Stomach (tissue), 9 donors: ENCODE measurements around the gene CYYR1. TPM values are rescaled to one million over a fixed set of nuclear protein-coding genes. Genes with fewer than 3 reads are reported as not detected.

ENCODE experiments used
- DNase-seq, 2 donors: peaks; one replicate each; pipeline versions ENCODE4 v3.0.0 to v3.0.0-alpha.2; 2013 to 2019
- H3K27ac ChIP-seq, 5 donors: fragments of 200-600 bp in 4 of 5; sonication (generic) in 4 of 5; one replicate each; pipeline ENCODE4 v1.5.1; 2013 to 2019; ENCODE audit warnings: mild to moderate bottlenecking in 1 of 5, moderate library complexity in 1 of 5
- H3K27me3 ChIP-seq, 3 donors: fragments of 200-600 bp; sonication (generic); one replicate each; pipeline ENCODE4 v1.5.1; 2017 to 2019; ENCODE audit warnings: mixed run types in 1 of 3
- H3K36me3 ChIP-seq, 4 donors: fragments of 200-600 bp; sonication (generic); 1 replicate in 3 of 4; 2 replicates in 1 of 4; pipeline ENCODE4 v1.5.1; 2016 to 2019
- H3K4me1 ChIP-seq, 4 donors: fragments of 200-600 bp; sonication (generic); one replicate each; pipeline ENCODE4 v1.5.1; 2016 to 2019
- H3K4me3 ChIP-seq, 4 donors: fragments of 200-600 bp; sonication (generic) in 3 of 4; one replicate each; pipeline ENCODE4 v1.5.1; 2016 to 2019; ENCODE audit warnings: mild to moderate bottlenecking in 1 of 4
- H3K9me3 ChIP-seq, 4 donors: fragments of 200-600 bp; sonication (generic); one replicate each; pipeline ENCODE4 v1.5.1; 2016 to 2019
- EP300 ChIP-seq: sonication (generic); formaldehyde crosslinking; IDR thresholded peaks from one replicate; pipeline ENCODE4 v1.6.1; 2017; ENCODE audit warnings: antibody characterized with exemption
- POLR2A ChIP-seq, 4 donors: fragments of 450-650 bp; IDR thresholded peaks; one replicate each; pipeline ENCODE4 v1.6.1; 2016; ENCODE audit warnings: antibody characterized with exemption in 4 of 4, control low read depth in 2 of 4, mild to moderate bottlenecking in 1 of 4, moderate library complexity in 1 of 4
- POLR2AphosphoS5 ChIP-seq, 3 donors: sonication (generic); formaldehyde crosslinking; IDR thresholded peaks; one replicate each; pipeline ENCODE4 v1.6.1; 2016; ENCODE audit warnings: antibody characterized with exemption in 3 of 3
- WGBS, 5 donors: extraction: QIAGEN DNeasy Blood & Tissue Kit in 3 of 5; methylation state at CpG; one replicate each; pipeline versions ENCODE4 v1.1.5 to v1.1.7; 2013 to 2018; 5-methylcytosine and 5-hydroxymethylcytosine counted together
- intact Hi-C: fragments of 100-400 bp; cut with DNase I; formaldehyde crosslinking; loops from one replicate; pipeline ENCODE4 v1.15.1; 2023; ENCODE audit warnings: low total_unique reads
- polyA plus RNA-seq, 3 donors: library from polyadenylated mRNA; stranded (reverse); fragments of 200-250 nt; gene quantifications; one replicate each; pipeline ENCODE4 v1.2.3, GENCODE V29; 2013
- total RNA-seq, 5 donors: library from RNA; depleted of rRNA; stranded (reverse); fragments of >200 nt; gene quantifications; one replicate each; pipeline versions ENCODE4 v1.1.0 to v1.2.3, GENCODE V29; 2014 to 2016
- TF ChIP-seq, protein P1 (sequence below), 7 experiments: fragments of 450-650 bp in 4 of 7; fragments of 200-600 bp in 3 of 7; sonication (generic) in 3 of 7; IDR thresholded peaks; one replicate each; pipeline ENCODE4 v1.5.1; 2016 to 2019; ENCODE audit warnings: antibody characterized with exemption in 7 of 7, control low read depth in 2 of 7, mild to moderate bottlenecking in 1 of 7
- donor health status: healthy with polysubstance abuse.
- donor health status: Bipolar disorder and iron deficiency.
- donor health status: healthy.

The CYYR1 gene
- total and polyA plus RNA-seq, 8 donors, result 0.89 to 11.6 (median 6.1) TPM; not detected in 2

DNA sequence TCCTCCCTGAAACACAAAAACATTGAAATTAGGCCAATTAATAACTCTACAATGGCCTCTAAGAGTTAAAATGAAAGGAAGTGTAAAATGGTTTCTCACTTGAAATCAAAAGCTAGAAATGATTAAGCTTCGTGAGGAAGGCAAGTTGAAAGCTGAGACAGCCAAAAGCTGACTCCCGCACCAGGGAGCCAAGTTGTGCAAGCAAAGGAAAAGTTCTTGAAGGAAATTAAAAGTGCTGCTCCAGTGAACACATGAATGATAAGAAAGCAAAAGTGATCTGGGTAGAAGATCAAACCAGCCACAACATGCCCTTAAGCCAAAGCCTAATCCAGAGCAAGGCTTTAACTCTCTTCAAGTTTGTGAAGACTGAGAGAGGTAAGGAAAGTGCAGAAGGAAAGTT lies 22.8 kb downstream of the CYYR1 start:
- Histone ChIP-seq H3K27me3 (no peaks in the 10 kb centered on the region), H3K4me1 (no peaks in the 10 kb centered on the region), H3K4me3 (no peak overlapping the region), H3K9me3 (no peaks in the 10 kb centered on the region), H3K27ac (peak overlapping the region in 2 of 5 donors; percentile 21 to 52), H3K36me3 (no peaks in the 10 kb centered on the region)
- 19 to 41% (median 26%) methylated on average over 2 of the region's 2 CpGs for WGBS, 5 donors
- intact Hi-C loops, result no loop called here
- DNase-seq, result peak in 1 of 2 donors; percentile 22
- TF ChIP-seq POLR2AphosphoS5 (IDR thresholded peaks at IDR 0.05), result no peak
- no peak for TF ChIP-seq EP300
- TF ChIP-seq, protein P1, sequence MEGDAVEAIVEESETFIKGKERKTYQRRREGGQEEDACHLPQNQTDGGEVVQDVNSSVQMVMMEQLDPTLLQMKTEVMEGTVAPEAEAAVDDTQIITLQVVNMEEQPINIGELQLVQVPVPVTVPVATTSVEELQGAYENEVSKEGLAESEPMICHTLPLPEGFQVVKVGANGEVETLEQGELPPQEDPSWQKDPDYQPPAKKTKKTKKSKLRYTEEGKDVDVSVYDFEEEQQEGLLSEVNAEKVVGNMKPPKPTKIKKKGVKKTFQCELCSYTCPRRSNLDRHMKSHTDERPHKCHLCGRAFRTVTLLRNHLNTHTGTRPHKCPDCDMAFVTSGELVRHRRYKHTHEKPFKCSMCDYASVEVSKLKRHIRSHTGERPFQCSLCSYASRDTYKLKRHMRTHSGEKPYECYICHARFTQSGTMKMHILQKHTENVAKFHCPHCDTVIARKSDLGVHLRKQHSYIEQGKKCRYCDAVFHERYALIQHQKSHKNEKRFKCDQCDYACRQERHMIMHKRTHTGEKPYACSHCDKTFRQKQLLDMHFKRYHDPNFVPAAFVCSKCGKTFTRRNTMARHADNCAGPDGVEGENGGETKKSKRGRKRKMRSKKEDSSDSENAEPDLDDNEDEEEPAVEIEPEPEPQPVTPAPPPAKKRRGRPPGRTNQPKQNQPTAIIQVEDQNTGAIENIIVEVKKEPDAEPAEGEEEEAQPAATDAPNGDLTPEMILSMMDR (IDR thresholded peaks at IDR 0.05), result no peak
- no peak for TF ChIP-seq POLR2A (IDR thresholded peaks at IDR 0.05)

DNA sequence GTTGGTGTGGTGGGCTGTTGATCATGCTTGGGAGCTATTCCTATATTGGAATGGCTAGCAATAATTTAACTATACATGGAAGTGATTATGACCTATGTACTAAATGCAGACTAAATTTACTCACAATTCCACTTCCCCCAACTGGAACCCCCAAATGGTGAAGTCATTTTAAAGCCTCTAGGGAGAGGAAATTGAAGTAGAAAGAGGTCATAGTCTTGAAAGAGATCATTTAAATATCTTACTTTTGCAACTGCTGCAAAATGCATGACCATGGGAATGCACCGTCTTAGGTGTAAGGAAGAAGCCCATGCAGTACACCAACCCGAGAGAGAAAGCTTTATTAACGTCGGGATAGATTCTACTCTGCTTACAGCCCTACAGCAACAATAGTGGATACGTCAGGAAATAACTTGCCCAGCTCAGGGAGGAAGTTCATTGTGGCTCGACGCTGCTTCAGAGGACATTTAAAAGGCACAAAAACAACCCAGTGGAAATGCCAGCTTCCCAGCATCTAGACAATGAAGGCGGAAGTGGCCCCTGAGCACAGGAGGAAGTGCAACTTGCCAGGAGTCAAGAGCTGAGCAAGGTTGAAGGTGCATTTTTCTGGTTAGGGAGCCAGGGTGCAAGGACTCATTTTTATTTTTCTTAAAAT lies 26.5 kb downstream of the CYYR1 start:
- Histone ChIP-seq H3K4me3 (no peak overlapping the region), H3K4me1 (no peaks in the 10 kb centered on the region), H3K36me3 (no peaks in the 10 kb centered on the region), H3K27ac (peak overlapping the region in 3 of 5 donors; percentile 27 to 52 (median 46)), H3K9me3 (no peaks in the 10 kb centered on the region), H3K27me3 (no peaks in the 10 kb centered on the region)
- TF ChIP-seq POLR2A (IDR thresholded peaks at IDR 0.05), result no peak
- TF ChIP-seq, protein P1 (IDR thresholded peaks at IDR 0.05), result no peak
- peak in 1 of 3 donors; percentile 18 for TF ChIP-seq POLR2AphosphoS5 (IDR thresholded peaks at IDR 0.05)
- TF ChIP-seq EP300, result peak; percentile 21
- 77 to 83% (median 82%) methylated on average over 8 of the region's 8 CpGs for WGBS, 5 donors
- peak in 1 of 2 donors; percentile 52 for DNase-seq
- intact Hi-C loops, result no loop called here

DNA sequence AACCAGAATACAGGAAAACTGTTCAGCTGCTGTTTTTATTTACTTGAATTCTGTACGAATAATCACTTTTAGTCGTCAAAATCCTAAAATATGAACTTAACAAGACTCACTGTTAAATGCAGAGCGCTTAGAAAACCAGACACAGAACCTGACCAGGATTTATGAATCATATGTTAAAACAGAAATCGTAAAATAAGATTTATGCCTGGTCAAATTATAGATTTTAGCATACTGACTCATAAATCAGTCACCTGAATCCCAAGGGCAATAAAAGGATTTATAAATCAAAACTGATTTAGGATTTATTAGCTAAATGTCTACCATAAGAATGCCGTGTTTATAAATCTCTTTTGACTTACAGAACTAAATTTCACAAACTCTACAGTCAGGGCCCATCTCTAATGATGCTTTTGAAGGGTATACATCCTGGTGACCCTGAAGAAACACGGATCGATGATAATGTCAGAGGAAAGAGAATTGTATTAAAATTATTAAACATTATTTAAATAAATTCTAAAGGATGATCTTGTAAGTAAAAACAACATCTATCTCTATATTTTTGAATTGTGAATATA lies 28.8 kb downstream of the CYYR1 start:
- intact Hi-C loops, result no loop called here
- H3K27me3 ChIP-seq, result no peaks in the 10 kb centered on the region
- TF ChIP-seq EP300 (no peak), POLR2A (IDR thresholded peaks at IDR 0.05) (no peak), POLR2AphosphoS5 (IDR thresholded peaks at IDR 0.05) (no peak)
- TF ChIP-seq, protein P1 (IDR thresholded peaks at IDR 0.05), result no peak
- H3K9me3 ChIP-seq, result no peaks in the 10 kb centered on the region
- H3K27ac ChIP-seq, result no peak overlapping the region
- no peak overlapping the region for H3K4me3 ChIP-seq
- no peak for DNase-seq
- H3K4me1 ChIP-seq, result no peaks in the 10 kb centered on the region
- H3K36me3 ChIP-seq, result no peaks in the 10 kb centered on the region
- WGBS, 5 donors, result 84 to 94% (median 88%) methylated on average over 7 of the region's 7 CpGs

DNA sequence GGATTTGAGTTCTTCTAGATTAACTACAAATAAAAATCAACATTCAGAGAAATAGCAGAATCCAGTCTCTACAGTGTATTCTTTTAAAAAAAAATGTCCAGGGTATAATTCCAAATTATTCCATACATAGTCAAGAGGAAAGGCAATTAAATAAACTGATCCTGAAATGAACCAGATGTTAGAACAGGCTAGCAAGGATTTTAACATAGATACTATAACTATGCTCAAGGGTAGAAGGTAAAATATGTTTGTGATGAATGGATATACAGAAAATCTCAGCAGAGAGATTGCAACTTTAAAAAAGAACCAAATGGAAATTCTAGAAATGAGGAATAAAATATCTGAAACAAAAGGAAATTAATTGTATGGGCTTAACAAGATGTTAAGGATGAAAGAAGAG lies 32.4 kb downstream of the CYYR1 start:
- Histone ChIP-seq H3K4me3 (no peak overlapping the region), H3K36me3 (no peaks in the 10 kb centered on the region), H3K4me1 (no peaks in the 10 kb centered on the region), H3K27ac (no peak overlapping the region), H3K27me3 (no peaks in the 10 kb centered on the region), H3K9me3 (no peaks in the 10 kb centered on the region)
- intact Hi-C loops, result no loop called here
- no peak for TF ChIP-seq EP300
- TF ChIP-seq, protein P1 (IDR thresholded peaks at IDR 0.05), result no peak
- no peak for TF ChIP-seq POLR2AphosphoS5 (IDR thresholded peaks at IDR 0.05)
- no peak for TF ChIP-seq POLR2A (IDR thresholded peaks at IDR 0.05)
- no peak for DNase-seq
